ENCODE measurements around the gene KCNIP3. TPM values are rescaled to one million over a fixed set of nuclear protein-coding genes. Genes with fewer than 3 reads are reported as not detected.
"Not testable (repeated sequence)": the region's sequence is repeated elsewhere in the genome, so short reads cannot be mapped to it uniquely, and the experiment has no call there.

The KCNIP3 gene
- total RNA-seq, 1 donor from 2014 or later: 3.9 TPM

- not testable (repeated sequence) for H3K4me3 ChIP-seq (ENCODE audit: low read depth, low read length); DNase-seq (ENCODE audit: low read depth)
These were observed 136.8 kb downstream of the KCNIP3 start for GRCh38 chr2:95433973-95434372.

GRCh38 chr2:95434507-95435076, 137.4 kb downstream of the KCNIP3 start:
- not testable (repeated sequence) for DNase-seq (ENCODE audit: low read depth); H3K4me3 ChIP-seq (ENCODE audit: low read depth, low read length)

- H3K4me3 ChIP-seq (ENCODE audit: low read depth, low read length); DNase-seq (ENCODE audit: low read depth): not testable (repeated sequence)
These were observed 138.2 kb downstream of the KCNIP3 start for GRCh38 chr2:95435162-95435871.

Other genes starting within 250 kb of the KCNIP3 start
- gene MRPS5, start 175.5 kb upstream of the KCNIP3 start, total RNA-seq: 66.1 and 67.7 TPM in 2 replicates
- 4.1 and 5.2 TPM in 2 replicates for gene ZNF514, start 137.5 kb upstream of the KCNIP3 start, total RNA-seq
- gene ZNF2, start 131.5 kb upstream of the KCNIP3 start, total RNA-seq: 2.0 and 3.7 TPM in 2 replicates
- gene ZNF892, start 89.8 kb upstream of the KCNIP3 start, total RNA-seq: 3.4 and 7.1 TPM in 2 replicates
- 5.1 and 7.5 TPM in 2 replicates for gene PROM2, start 22.9 kb upstream of the KCNIP3 start, total RNA-seq
- 31.4 and 32.5 TPM in 2 replicates for gene FAHD2A, start 105.4 kb downstream of the KCNIP3 start, total RNA-seq
- gene TRIM43B, start 187.4 kb downstream of the KCNIP3 start, total RNA-seq: not detected in 2 replicates

Measured in epithelial cell of proximal tubule (primary cell).